Testis (tissue), 2 donors: ENCODE measurements around the gene SMYD4.

Experiments
- CTCF ChIP-seq, 3 experiments: fragments of 450-650 bp in 2 of 3; fragments of 200-600 bp in 1 of 3; sonication (generic) in 1 of 3; IDR thresholded peaks; one replicate each; pipeline ENCODE4 v1.5.1; 2016 to 2019; ENCODE audit warnings: antibody characterized with exemption in 3 of 3, mild to moderate bottlenecking in 2 of 3, moderate library complexity in 1 of 3
- POLR2A ChIP-seq: fragments of 450-650 bp; IDR thresholded peaks from one replicate; pipeline ENCODE4 v1.6.1; 2017; ENCODE audit warnings: antibody characterized with exemption, mild to moderate bottlenecking, moderate library complexity

- no peak for TF ChIP-seq POLR2A
- TF ChIP-seq CTCF (IDR thresholded peaks at IDR 0.05) = no peak
Measured at GRCh38 chr17:1733759-1734158, 95.9 kb downstream of the SMYD4 start.
